Stimulated activated naive CD8-positive, alpha-beta T cell treated with anti-CD3 and anti-CD28 coated beads, Interleukin-15, Interleukin-2, amounts not matched to agents 100 ng/mL and 50 ng/mL, for 24 hours (primary cell): ENCODE measurements around the gene PREP.
"Not testable (repeated sequence)": the region's sequence is repeated elsewhere in the genome, so short reads cannot be mapped to it uniquely, and the experiment has no call there.

Experiments
- H3K27ac Mint-ChIP-seq: one replicate; pipeline ENCODE4 v1.8.0; 2021; ENCODE audit warnings: mild to moderate bottlenecking, mixed read lengths
- H3K27me3 Mint-ChIP-seq: one replicate; pipeline ENCODE4 v1.8.0; 2021; ENCODE audit warnings: mixed read lengths
- H3K36me3 Mint-ChIP-seq: one replicate; pipeline ENCODE4 v1.8.0; 2021; ENCODE audit warnings: low read depth, mixed read lengths
- H3K4me1 Mint-ChIP-seq: one replicate; pipeline ENCODE4 v1.8.0; 2021; ENCODE audit warnings: low read depth, mixed read lengths
- H3K4me3 Mint-ChIP-seq: one replicate; pipeline ENCODE4 v1.8.0; 2021; ENCODE audit warnings: mild to moderate bottlenecking, mixed read lengths
- H3K9me3 Mint-ChIP-seq: one replicate; pipeline ENCODE4 v1.8.0; 2021; ENCODE audit warnings: mixed read lengths

Gene PREP

GRCh38 chr6:105338350-105338983 is 64.4 kb downstream of the PREP start:
- not testable (repeated sequence) for H3K27ac Mint-ChIP-seq, H3K27me3 Mint-ChIP-seq
- peaks cover 72% of the 10 kb centered on the region for H3K36me3 Mint-ChIP-seq

GRCh38 chr6:105336986-105337385 is 65.9 kb downstream of the PREP start:
- no peak overlapping the region for H3K27ac Mint-ChIP-seq
- H3K4me1 Mint-ChIP-seq: peaks cover 12% of the 10 kb centered on the region
- H3K4me3 Mint-ChIP-seq: no peak overlapping the region
- H3K36me3 Mint-ChIP-seq: peaks cover 71% of the 10 kb centered on the region
- H3K27me3 Mint-ChIP-seq: no peaks in the 10 kb centered on the region
- no peaks in the 10 kb centered on the region for H3K9me3 Mint-ChIP-seq

More at GRCh38 chr6:105338350-105338983, 64.4 kb downstream of the PREP start:
- H3K4me1 Mint-ChIP-seq: peaks cover 12% of the 10 kb centered on the region
- H3K4me3 Mint-ChIP-seq, H3K9me3 Mint-ChIP-seq: not testable (repeated sequence)

- Mint-ChIP-seq H3K9me3 (no peaks in the 10 kb centered on the region), H3K36me3 (peaks cover 83% of the 10 kb centered on the region), H3K4me3 (no peak overlapping the region), H3K27ac (no peak overlapping the region), H3K27me3 (no peaks in the 10 kb centered on the region), H3K4me1 (no peaks in the 10 kb centered on the region)
Measured at GRCh38 chr6:105332576-105332975, 70.3 kb downstream of the PREP start.

- Mint-ChIP-seq H3K36me3 (peaks cover 80% of the 10 kb centered on the region), H3K27me3 (no peaks in the 10 kb centered on the region), H3K27ac (no peak overlapping the region), H3K4me1 (no peaks in the 10 kb centered on the region), H3K9me3 (no peaks in the 10 kb centered on the region), H3K4me3 (no peak overlapping the region)
Measured at GRCh38 chr6:105331927-105332326, 71.0 kb downstream of the PREP start.

- Mint-ChIP-seq H3K4me3 (no peak overlapping the region), H3K9me3 (no peaks in the 10 kb centered on the region), H3K4me1 (no peaks in the 10 kb centered on the region), H3K27ac (no peak overlapping the region), H3K27me3 (no peaks in the 10 kb centered on the region), H3K36me3 (peaks cover 77% of the 10 kb centered on the region)
Measured at GRCh38 chr6:105330913-105331312, 72.0 kb downstream of the PREP start.

GRCh38 chr6:105330364-105330763 is 72.5 kb downstream of the PREP start:
- H3K4me3 Mint-ChIP-seq: no peak overlapping the region
- no peaks in the 10 kb centered on the region for H3K27me3 Mint-ChIP-seq
- no peaks in the 10 kb centered on the region for H3K4me1 Mint-ChIP-seq
- peaks cover 81% of the 10 kb centered on the region for H3K36me3 Mint-ChIP-seq
- no peaks in the 10 kb centered on the region for H3K9me3 Mint-ChIP-seq
- H3K27ac Mint-ChIP-seq: no peak overlapping the region

- Mint-ChIP-seq H3K27ac (no peak overlapping the region), H3K9me3 (no peaks in the 10 kb centered on the region), H3K4me3 (no peak overlapping the region), H3K36me3 (peaks cover 74% of the 10 kb centered on the region), H3K4me1 (no peaks in the 10 kb centered on the region), H3K27me3 (no peaks in the 10 kb centered on the region)
Measured at GRCh38 chr6:105326833-105327770, 75.8 kb downstream of the PREP start.

- Mint-ChIP-seq H3K27me3 (no peaks in the 10 kb centered on the region), H3K27ac (no peak overlapping the region), H3K4me3 (no peak overlapping the region), H3K36me3 (peaks cover 70% of the 10 kb centered on the region), H3K9me3 (no peaks in the 10 kb centered on the region), H3K4me1 (no peaks in the 10 kb centered on the region)
Measured at GRCh38 chr6:105326216-105326615, 76.7 kb downstream of the PREP start.

GRCh38 chr6:105324386-105324950 is 78.4 kb downstream of the PREP start:
- Mint-ChIP-seq H3K9me3 (no peaks in the 10 kb centered on the region), H3K4me1 (no peaks in the 10 kb centered on the region), H3K27ac (no peak overlapping the region), H3K36me3 (peaks cover 65% of the 10 kb centered on the region), H3K4me3 (no peak overlapping the region), H3K27me3 (no peaks in the 10 kb centered on the region)

GRCh38 chr6:105322499-105323225 is 80.2 kb downstream of the PREP start:
- Mint-ChIP-seq H3K4me3 (no peak overlapping the region), H3K9me3 (no peaks in the 10 kb centered on the region), H3K36me3 (peaks cover 63% of the 10 kb centered on the region), H3K4me1 (no peaks in the 10 kb centered on the region), H3K27me3 (no peaks in the 10 kb centered on the region), H3K27ac (no peak overlapping the region)

- no peaks in the 10 kb centered on the region for H3K27me3 Mint-ChIP-seq
- no peak overlapping the region for H3K4me3 Mint-ChIP-seq
- no peaks in the 10 kb centered on the region for H3K4me1 Mint-ChIP-seq
- H3K9me3 Mint-ChIP-seq: no peaks in the 10 kb centered on the region
- no peak overlapping the region for H3K27ac Mint-ChIP-seq
- peaks cover 62% of the 10 kb centered on the region for H3K36me3 Mint-ChIP-seq
Measured at GRCh38 chr6:105321728-105322127, 81.2 kb downstream of the PREP start.

GRCh38 chr6:105321207-105321606 is 81.7 kb downstream of the PREP start:
- Mint-ChIP-seq H3K9me3 (no peaks in the 10 kb centered on the region), H3K36me3 (peaks cover 63% of the 10 kb centered on the region), H3K4me1 (no peaks in the 10 kb centered on the region), H3K27ac (no peak overlapping the region), H3K27me3 (no peaks in the 10 kb centered on the region), H3K4me3 (no peak overlapping the region)

- Mint-ChIP-seq H3K9me3 (no peaks in the 10 kb centered on the region), H3K27me3 (no peaks in the 10 kb centered on the region), H3K4me1 (no peaks in the 10 kb centered on the region), H3K27ac (no peak overlapping the region), H3K36me3 (peaks cover 66% of the 10 kb centered on the region), H3K4me3 (no peak overlapping the region)
Measured at GRCh38 chr6:105320765-105321164, 82.1 kb downstream of the PREP start.

GRCh38 chr6:105320271-105320670 is 82.6 kb downstream of the PREP start:
- peaks cover 65% of the 10 kb centered on the region for H3K36me3 Mint-ChIP-seq

GRCh38 chr6:105319331-105319730 is 83.6 kb downstream of the PREP start:
- Mint-ChIP-seq H3K9me3 (no peaks in the 10 kb centered on the region), H3K27ac (no peak overlapping the region), H3K4me1 (no peaks in the 10 kb centered on the region), H3K4me3 (no peak overlapping the region), H3K36me3 (peaks cover 66% of the 10 kb centered on the region), H3K27me3 (no peaks in the 10 kb centered on the region)

More at GRCh38 chr6:105320271-105320670, 82.6 kb downstream of the PREP start:
- H3K9me3 Mint-ChIP-seq: no peaks in the 10 kb centered on the region
- no peaks in the 10 kb centered on the region for H3K27me3 Mint-ChIP-seq
- no peak overlapping the region for H3K4me3 Mint-ChIP-seq
- H3K4me1 Mint-ChIP-seq: no peaks in the 10 kb centered on the region
- H3K27ac Mint-ChIP-seq: no peak overlapping the region
